Measurements from ENCODE around the gene ADCY1. TPM values are rescaled to one million over a fixed set of nuclear protein-coding genes. Genes with fewer than 3 reads are reported as not detected.

Gene ADCY1
- total RNA-seq, 1 donor from 2014 or later = 0.17 TPM

- no peak for DNase-seq
These were observed 20.8 kb downstream of the ADCY1 start for GRCh38 chr7:45594745-45595535.

- DNase-seq = no peak
These were observed 21.9 kb downstream of the ADCY1 start for GRCh38 chr7:45595809-45596664.

GRCh38 chr7:45596665-45597095 lies 22.5 kb downstream of the ADCY1 start:
- DNase-seq = no peak

- no peak for DNase-seq
These were observed 23.3 kb downstream of the ADCY1 start for GRCh38 chr7:45597286-45597984.

GRCh38 chr7:45598886-45599520 lies 24.8 kb downstream of the ADCY1 start:
- no peak for DNase-seq

- DNase-seq = no peak
These were observed 25.9 kb downstream of the ADCY1 start for GRCh38 chr7:45599851-45600706.

- DNase-seq = no peak
These were observed 26.9 kb downstream of the ADCY1 start for GRCh38 chr7:45601094-45601493.

- DNase-seq = no peak
These were observed 27.8 kb downstream of the ADCY1 start for GRCh38 chr7:45601816-45602540.

- DNase-seq = no peak
These were observed 31.9 kb downstream of the ADCY1 start for GRCh38 chr7:45606050-45606449.

GRCh38 chr7:45606931-45607330 lies 32.8 kb downstream of the ADCY1 start:
- no peak for DNase-seq

GRCh38 chr7:45609180-45609579 lies 35.0 kb downstream of the ADCY1 start:
- DNase-seq = no peak

GRCh38 chr7:45610019-45610418 lies 35.9 kb downstream of the ADCY1 start:
- DNase-seq = no peak

GRCh38 chr7:45610660-45611299 lies 36.6 kb downstream of the ADCY1 start:
- no peak for DNase-seq

GRCh38 chr7:45617166-45617565 lies 43.0 kb downstream of the ADCY1 start:
- no peak for DNase-seq

- DNase-seq = no peak
These were observed 47.9 kb downstream of the ADCY1 start for GRCh38 chr7:45622058-45622457.

GRCh38 chr7:45623157-45623556 lies 49.0 kb downstream of the ADCY1 start:
- no peak for DNase-seq

GRCh38 chr7:45623740-45624391 lies 49.7 kb downstream of the ADCY1 start:
- DNase-seq = no peak

GRCh38 chr7:45624392-45624760 lies 50.2 kb downstream of the ADCY1 start:
- no peak for DNase-seq

GRCh38 chr7:45625067-45625466 lies 50.9 kb downstream of the ADCY1 start:
- DNase-seq = no peak

Data from dermis blood vessel endothelial cell (primary cell).